Small intestine (tissue), 7 donors: ENCODE measurements around the gene PBLD. TPM values are rescaled to one million over a fixed set of nuclear protein-coding genes. Genes with fewer than 3 reads are reported as not detected.

Experiments used
- DNase-seq, 2 donors: peaks; one replicate each; pipeline versions ENCODE4 v3.0.0 to v3.0.0-alpha.2; 2013
- FAIRE-seq: peaks from 2 replicates; lab custom pipeline; 2012; peaks lifted over from hg19 to GRCh38; lab: Jason Lieb, UNC
- H3K27ac ChIP-seq, 3 donors: one replicate each; pipeline ENCODE4 v1.5.1; 2013; ENCODE audit warnings: low read length in 2 of 3, mild to moderate bottlenecking in 2 of 3, control low read depth in 1 of 3, inconsistent platforms in 1 of 3, low read depth in 1 of 3, moderate library complexity in 1 of 3
- H3K27me3 ChIP-seq, 3 donors: one replicate each; pipeline ENCODE4 v1.6.1; 2013; ENCODE audit warnings: low read length in 3 of 3, inconsistent platforms in 1 of 3; ENCODE audit not compliant: control insufficient read depth in 3 of 3, insufficient read depth in 3 of 3
- H3K36me3 ChIP-seq, 3 donors: one replicate each; pipeline ENCODE4 v1.6.1; 2013; ENCODE audit warnings: low read length in 3 of 3, inconsistent platforms in 1 of 3, low read depth in 1 of 3, mild to moderate bottlenecking in 1 of 3, moderate library complexity in 1 of 3; ENCODE audit not compliant: control insufficient read depth in 3 of 3, insufficient read depth in 2 of 3
- H3K4me1 ChIP-seq, 3 donors: one replicate each; pipeline ENCODE4 v1.6.1; 2013; ENCODE audit warnings: low read length in 2 of 3, inconsistent platforms in 1 of 3, low read depth in 1 of 3, mild to moderate bottlenecking in 1 of 3, moderate library complexity in 1 of 3; ENCODE audit not compliant: control insufficient read depth in 3 of 3, insufficient read depth in 2 of 3
- H3K4me3 ChIP-seq, 3 donors: one replicate each; pipeline ENCODE4 v1.5.1; 2013; ENCODE audit warnings: low read length in 3 of 3, control low read depth in 1 of 3, inconsistent platforms in 1 of 3, low read depth in 1 of 3, mild to moderate bottlenecking in 1 of 3, moderate library complexity in 1 of 3
- H3K9me3 ChIP-seq, 2 donors: one replicate each; pipeline ENCODE4 v1.6.1; 2013; ENCODE audit warnings: low read depth in 1 of 2, low read length in 1 of 2; ENCODE audit not compliant: control insufficient read depth in 2 of 2, insufficient read depth in 1 of 2
- WGBS, 3 donors: extraction: QIAGEN DNeasy Blood & Tissue Kit; methylation state at CpG; one replicate each; pipeline ENCODE4 v1.1.7; 2013; 5-methylcytosine and 5-hydroxymethylcytosine counted together
- polyA plus RNA-seq, 4 donors: library from polyadenylated mRNA; stranded (reverse) in 3 of 4; unstranded in 1 of 4; fragments of 200-250 nt in 3 of 4; fragments of 120-200 nt in 1 of 4; gene quantifications; one replicate each; pipeline versions ENCODE4 v1.2.1 to v1.2.3, GENCODE V29; 2013
- donor health status: healthy with polysubstance abuse.
- donor health status: control.
- donor health status: control.
- donor health status: Bipolar disorder and iron deficiency.
- donor health status: healthy.

The PBLD gene
- polyA plus RNA-seq, 4 donors: 45.1 to 333 (median 220) TPM

GRCh38 chr10:68359189-68359588 lies 26.5 kb upstream of the PBLD start:
- 98 to 100% (median 98%) methylated on average over 6 of the region's 6 CpGs for WGBS, 3 donors
- FAIRE-seq (peak; percentile 23), DNase-seq (no peak)
- H3K4me1 ChIP-seq: no peaks in the 10 kb centered on the region
- H3K4me3 ChIP-seq: no peak overlapping the region
- peaks cover 3 to 53% (median 5%) of the 10 kb centered on the region in 3 donors for H3K36me3 ChIP-seq
- H3K27ac ChIP-seq: no peak overlapping the region
- no peaks in the 10 kb centered on the region for H3K27me3 ChIP-seq
- no peaks in the 10 kb centered on the region for H3K9me3 ChIP-seq

- Histone ChIP-seq H3K36me3 (peaks cover 0 to 57% (median 8%) of the 10 kb centered on the region in 3 donors), H3K4me3 (no peak overlapping the region), H3K9me3 (no peaks in the 10 kb centered on the region), H3K4me1 (no peaks in the 10 kb centered on the region), H3K27me3 (no peaks in the 10 kb centered on the region), H3K27ac (no peak overlapping the region)
- no peak for FAIRE-seq
- 93 to 96% (median 95%) methylated on average over 2 of the region's 2 CpGs for WGBS, 3 donors
- no peak for DNase-seq
Observed at GRCh38 chr10:68353537-68353936, 20.8 kb upstream of the PBLD start.

DNA sequence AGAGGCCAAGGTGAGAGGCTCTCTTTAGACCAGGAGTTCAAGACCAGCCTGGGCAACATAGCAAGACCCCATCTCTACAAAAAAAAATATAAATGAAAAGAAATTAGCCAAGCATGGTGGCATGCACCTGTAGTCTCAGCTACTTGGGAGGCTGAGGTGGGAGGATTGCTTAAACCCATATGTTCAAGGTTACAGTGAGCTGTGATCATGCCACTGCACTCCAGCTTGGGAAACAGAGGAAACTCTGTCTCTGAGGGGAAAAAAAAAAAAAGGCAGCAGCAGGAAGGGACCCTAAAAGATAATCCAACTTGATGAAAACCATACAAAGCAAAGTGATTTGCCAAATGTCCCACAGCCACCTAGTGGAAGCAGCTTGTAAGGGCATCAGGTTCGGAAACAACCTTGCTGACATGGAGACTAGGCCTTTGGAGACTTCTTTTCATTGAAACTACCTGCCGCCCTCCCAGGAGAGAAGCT lies 15.6 kb upstream of the PBLD start:
- DNase-seq (peak; percentile 64 to 65), FAIRE-seq (no peak)
- 32 to 49% (median 45%) methylated on average over 2 of the region's 2 CpGs for WGBS, 3 donors
- Histone ChIP-seq H3K9me3 (no peaks in the 10 kb centered on the region), H3K27me3 (no peaks in the 10 kb centered on the region), H3K4me3 (no peak overlapping the region), H3K4me1 (no peaks in the 10 kb centered on the region), H3K36me3 (peaks cover 0 to 43% (median 7%) of the 10 kb centered on the region in 3 donors), H3K27ac (no peak overlapping the region)

DNA sequence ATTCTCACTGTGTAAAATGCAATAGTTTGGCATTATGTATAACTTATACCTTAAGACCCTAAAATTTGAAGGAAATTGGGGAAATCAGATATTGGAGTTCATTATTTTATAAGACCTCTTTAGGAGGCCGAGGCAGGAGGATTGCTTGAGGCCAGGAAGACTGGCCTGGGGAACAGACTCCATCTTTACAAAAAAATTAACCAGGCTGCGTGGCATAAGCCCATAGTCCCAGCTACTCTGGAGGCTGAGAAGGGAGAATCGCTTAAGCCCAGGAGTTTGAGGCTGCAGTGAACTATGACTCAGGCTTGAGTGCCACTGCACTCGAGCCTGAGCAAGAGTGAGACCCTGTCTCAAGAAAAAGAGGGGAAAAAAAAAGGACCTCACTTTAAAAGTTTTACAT lies 14.0 kb upstream of the PBLD start:
- FAIRE-seq (no peak), DNase-seq (no peak)

GRCh38 chr10:68345621-68346020 lies 12.9 kb upstream of the PBLD start:
- Histone ChIP-seq H3K27me3 (no peaks in the 10 kb centered on the region), H3K4me3 (no peak overlapping the region), H3K9me3 (no peaks in the 10 kb centered on the region), H3K27ac (no peak overlapping the region), H3K36me3 (peaks cover 7 to 35% (median 13%) of the 10 kb centered on the region in 3 donors), H3K4me1 (no peaks in the 10 kb centered on the region)
- no peak for DNase-seq
- 84 to 93% (median 90%) methylated on average over 4 of the region's 4 CpGs for WGBS, 3 donors
- no peak for FAIRE-seq

More for the DNA sequence above, 14.0 kb upstream of the PBLD start:
- WGBS, 3 donors: 81 to 94% (median 84%) methylated on average over 4 of the region's 4 CpGs
- Histone ChIP-seq H3K27me3 (no peaks in the 10 kb centered on the region), H3K36me3 (peaks cover 4 to 33% (median 6%) of the 10 kb centered on the region in 3 donors), H3K4me3 (no peak overlapping the region), H3K9me3 (no peaks in the 10 kb centered on the region), H3K27ac (no peak overlapping the region), H3K4me1 (no peaks in the 10 kb centered on the region)

DNA sequence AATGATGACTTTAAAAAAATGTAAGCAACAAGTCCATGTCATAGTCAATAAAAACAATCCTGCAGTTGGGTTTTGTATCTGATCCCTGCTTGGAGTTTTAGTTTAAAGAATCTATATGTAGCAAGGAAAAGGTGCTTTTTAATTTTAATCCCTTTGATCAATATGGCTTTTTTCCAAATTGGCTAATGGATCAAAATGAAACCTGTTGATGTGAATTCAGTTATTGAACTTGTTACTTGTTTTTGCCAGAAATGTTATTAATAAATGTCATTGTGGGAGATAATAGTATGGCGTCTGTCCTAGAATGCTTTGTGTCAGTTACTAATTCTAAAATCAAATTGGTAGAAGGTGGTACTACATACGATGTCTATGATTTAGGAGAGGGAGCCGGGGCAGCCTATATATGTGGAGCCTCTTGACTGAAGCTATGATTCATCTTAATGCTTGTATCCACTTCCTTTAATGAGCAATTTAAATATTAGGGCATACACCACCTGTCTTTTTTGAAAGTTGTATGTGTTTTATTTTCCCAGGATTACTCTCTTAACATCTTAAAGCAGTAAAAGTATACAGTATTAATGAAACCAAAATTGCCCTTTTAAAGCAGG lies 10.3 kb upstream of the PBLD start:
- H3K27me3 ChIP-seq: no peaks in the 10 kb centered on the region
- no peak for FAIRE-seq
- H3K4me3 ChIP-seq: no peak overlapping the region
- no peak for DNase-seq
- peaks cover 15 to 30% (median 17%) of the 10 kb centered on the region in 3 donors for H3K36me3 ChIP-seq
- no peaks in the 10 kb centered on the region for H3K9me3 ChIP-seq
- no peak overlapping the region for H3K27ac ChIP-seq
- no peaks in the 10 kb centered on the region for H3K4me1 ChIP-seq
- WGBS, 3 donors: 87 to 92% (median 88%) methylated on average over 3 of the region's 3 CpGs

GRCh38 chr10:68340358-68341080 lies 7.8 kb upstream of the PBLD start:
- H3K9me3 ChIP-seq: no peaks in the 10 kb centered on the region
- FAIRE-seq (no peak), DNase-seq (no peak)
- H3K27ac ChIP-seq: no peak overlapping the region
- peaks cover 5 to 17% (median 11%) of the 10 kb centered on the region in 3 donors for H3K4me1 ChIP-seq
- H3K36me3 ChIP-seq: peaks cover 15 to 25% (median 17%) of the 10 kb centered on the region in 3 donors
- H3K4me3 ChIP-seq: no peak overlapping the region
- H3K27me3 ChIP-seq: no peaks in the 10 kb centered on the region
- WGBS, 3 donors: 94 to 97% (median 94%) methylated on average over 8 of the region's 8 CpGs

DNA sequence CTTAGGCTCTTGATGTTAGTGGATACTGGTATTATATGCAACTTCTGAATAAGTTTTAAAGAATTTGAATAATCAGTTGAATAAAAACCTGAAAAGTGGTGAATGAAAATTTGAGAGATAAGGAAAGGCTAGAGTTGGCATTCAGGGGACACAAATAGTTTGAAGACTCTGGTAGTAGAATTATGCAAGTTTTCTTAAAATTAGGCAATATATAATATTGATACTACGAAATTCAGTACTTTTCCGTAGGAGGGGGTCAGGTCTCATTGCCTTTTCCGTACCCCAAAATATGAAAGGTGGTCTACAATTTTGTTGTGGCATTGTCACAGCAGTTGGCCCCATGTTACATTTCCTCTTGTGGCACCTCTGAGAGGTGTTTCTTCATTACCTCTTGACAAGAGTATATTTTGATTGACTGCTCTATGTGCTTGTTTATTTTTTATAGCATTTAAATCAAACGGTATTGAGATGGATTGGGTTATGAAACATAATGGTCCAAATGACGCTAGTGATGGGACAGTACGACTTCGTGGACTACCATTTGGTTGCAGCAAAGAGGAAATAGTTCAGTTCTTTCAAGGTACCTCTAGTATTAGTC lies 4.1 kb upstream of the PBLD start:
- H3K9me3 ChIP-seq: no peaks in the 10 kb centered on the region
- DNase-seq (no peak), FAIRE-seq (no peak)
- WGBS, 3 donors: 29 to 55% (median 33%) methylated on average over 7 of the region's 7 CpGs
- no peak overlapping the region for H3K4me3 ChIP-seq
- peaks cover 12 to 21% (median 13%) of the 10 kb centered on the region in 3 donors for H3K36me3 ChIP-seq
- peaks cover 5 to 17% (median 12%) of the 10 kb centered on the region in 3 donors for H3K4me1 ChIP-seq
- H3K27ac ChIP-seq: no peak overlapping the region
- H3K27me3 ChIP-seq: no peaks in the 10 kb centered on the region
